RKO (cell line): Measurements from ENCODE around the gene SIGLEC1.
A peak's percentile ranks its signal among the peaks of the same experiment; 100 is the strongest.

Experiments used
- DNase-seq: peaks from one replicate; pipeline ENCODE4 v3.0.0-alpha.2; 2016; ENCODE audit warnings: low spot score

Gene SIGLEC1

DNA sequence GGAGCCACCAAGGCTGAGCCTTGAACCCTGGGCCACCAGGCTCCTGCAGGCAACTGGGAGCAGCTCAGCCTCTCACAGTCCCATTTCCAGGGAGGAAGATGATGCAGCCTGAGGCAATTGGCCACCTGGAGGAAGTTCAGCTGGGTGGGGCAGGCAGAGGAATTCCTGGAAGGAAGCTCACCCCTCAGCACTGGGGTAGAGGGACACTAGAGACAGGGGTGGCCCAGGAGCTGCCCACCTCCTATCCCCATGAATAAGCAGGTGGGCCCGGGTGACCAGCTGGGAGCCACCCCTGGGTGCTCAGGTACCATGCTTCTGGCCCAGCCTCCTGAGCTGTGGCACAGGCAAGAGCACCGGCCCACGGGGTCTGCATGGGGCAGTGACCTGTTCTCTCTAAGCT is 16.5 kb upstream of the SIGLEC1 start:
- DNase-seq: no peak

DNA sequence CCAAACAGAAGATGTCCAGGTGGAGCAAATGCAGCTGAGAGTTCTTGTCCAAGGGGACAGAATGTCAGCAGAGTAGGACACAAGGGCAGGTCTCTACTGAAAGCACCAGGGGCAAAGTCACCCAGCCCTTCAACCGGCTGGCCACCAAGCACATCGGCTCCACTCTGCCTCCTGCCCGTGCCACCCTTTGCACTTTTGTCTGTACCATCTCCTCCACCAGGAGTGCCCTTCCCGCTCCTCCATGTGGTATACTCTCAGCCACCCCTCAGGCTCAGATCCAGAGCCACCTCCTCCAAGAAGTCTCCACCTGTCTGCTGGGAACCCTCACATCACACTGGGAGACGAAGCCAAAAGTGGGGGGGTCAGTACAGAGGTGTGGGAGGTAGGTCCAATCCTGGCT is 16.0 kb upstream of the SIGLEC1 start:
- no peak for DNase-seq

DNA sequence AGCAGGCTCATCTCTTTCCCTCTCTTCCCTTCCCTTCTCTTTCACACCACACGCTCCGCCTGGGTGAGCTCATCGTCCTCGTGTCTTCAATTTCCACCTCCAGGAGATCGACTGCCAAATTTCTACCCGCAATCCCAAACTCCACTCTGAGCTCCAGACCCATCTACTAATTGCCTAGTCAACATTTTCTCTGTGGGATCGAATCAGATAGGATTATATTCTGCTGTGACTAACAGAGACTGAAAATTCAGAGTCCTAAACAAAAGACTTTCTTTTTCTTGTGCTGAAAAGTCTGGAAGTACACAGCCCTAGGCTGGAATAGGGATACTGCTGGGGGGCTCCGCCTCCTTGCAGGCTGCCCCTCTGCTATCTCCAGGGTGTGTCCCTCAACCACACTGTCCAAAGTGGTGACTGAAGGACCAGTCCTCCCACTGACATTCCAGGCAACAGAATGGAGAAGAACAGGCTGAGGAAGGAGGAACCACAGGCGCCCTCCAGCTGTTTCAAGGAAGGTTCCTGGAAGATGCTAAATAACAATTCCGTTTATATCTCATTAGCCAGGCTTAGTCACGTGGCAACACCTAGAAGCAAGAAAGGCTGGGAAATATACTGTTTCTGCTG is 15.1 kb upstream of the SIGLEC1 start:
- no peak for DNase-seq

DNA sequence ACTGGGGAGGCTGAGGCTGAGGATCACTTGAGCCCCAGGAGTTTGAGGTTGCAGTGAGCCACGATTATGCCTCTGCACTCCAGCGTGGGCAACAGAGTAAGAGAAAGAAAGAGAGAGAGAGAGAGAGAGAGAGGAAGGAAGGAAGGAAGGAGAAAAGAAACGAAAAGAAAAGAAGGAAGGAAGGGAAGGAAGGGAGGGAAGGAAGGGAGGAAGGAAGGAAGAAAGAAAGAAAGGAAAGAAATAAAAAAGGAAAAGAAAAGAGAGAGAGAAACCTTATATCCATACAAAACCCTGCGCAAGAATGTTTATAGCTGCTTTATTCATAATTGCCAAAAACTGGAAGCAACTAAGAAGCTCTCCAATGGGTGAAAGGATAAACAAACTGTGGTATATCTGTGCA is 12.0 kb upstream of the SIGLEC1 start:
- DNase-seq: no peak

DNA sequence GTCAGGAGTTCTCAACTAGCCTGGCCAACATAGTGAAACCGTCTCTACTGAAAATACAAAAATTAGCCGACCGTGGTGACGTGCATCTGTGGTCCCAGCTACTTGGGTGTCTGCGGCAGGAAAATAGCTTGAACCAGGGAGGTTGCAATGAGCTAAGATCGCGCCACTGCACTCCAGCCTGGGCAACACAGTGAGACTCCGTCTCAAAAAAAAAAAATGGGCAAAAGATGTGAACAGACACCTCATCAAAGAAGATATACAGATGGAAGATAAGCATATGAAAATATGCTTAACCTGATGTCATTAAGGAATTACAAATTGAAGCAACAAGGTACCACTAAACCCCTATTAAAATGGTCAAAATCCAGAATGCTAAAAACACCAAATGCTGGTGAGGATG is 10.9 kb upstream of the SIGLEC1 start:
- DNase-seq: no peak

DNA sequence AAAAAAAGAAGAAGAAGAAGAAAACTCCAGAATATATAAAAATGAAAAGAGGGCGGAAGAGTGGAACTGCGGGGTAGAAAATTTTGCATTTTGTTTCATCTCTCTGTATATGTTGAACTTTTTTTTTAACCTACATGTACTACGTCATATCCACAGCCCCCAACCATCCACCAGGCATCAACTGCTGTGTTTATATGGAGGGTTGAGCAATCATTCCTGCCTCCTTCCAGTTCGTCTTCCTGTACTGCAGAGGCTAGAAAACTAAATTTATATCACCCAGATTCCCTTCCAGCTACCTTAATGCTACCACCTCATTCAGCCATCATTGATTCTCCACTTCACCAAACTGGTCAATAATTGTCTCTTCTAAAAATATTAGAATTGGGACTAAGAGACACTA is 9.5 kb upstream of the SIGLEC1 start:
- no peak for DNase-seq

DNA sequence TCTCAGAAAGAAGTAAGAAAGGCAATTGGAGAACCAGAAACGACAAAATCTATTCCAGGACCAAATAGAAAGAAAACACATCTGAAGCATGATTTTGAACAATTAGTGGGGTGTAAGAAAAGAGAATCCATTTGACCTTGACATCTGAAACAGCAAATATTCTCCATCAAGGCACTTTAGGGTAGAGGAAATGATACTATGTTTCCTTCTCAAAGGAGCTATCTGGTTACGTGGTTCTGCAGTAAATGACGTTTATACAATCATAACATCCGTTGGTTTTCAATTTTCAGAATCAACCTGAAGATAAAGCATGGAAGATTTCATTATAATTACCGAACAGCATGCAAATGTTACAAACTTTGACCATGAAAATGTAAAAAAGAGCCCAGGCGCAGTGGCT is 8.2 kb upstream of the SIGLEC1 start:
- no peak for DNase-seq

DNA sequence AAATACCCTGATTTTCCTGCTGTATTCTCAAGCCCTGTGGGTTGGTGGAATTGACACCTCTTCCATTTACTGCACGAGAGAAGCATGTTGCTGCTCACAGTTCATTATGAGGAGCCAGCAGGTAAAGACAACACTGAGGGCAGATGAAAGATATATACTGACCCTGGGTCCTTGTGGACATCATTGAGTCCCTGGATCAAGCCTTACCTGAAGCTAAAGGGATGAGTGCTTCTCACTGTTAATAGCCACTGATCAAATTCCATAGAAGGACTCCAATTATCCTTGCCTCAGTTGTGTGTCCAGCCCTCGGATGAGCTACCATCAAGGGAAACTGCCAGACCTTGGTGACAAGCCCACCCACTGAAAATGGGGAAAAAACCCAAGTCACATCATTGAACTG is 7.7 kb upstream of the SIGLEC1 start:
- no peak for DNase-seq

DNA sequence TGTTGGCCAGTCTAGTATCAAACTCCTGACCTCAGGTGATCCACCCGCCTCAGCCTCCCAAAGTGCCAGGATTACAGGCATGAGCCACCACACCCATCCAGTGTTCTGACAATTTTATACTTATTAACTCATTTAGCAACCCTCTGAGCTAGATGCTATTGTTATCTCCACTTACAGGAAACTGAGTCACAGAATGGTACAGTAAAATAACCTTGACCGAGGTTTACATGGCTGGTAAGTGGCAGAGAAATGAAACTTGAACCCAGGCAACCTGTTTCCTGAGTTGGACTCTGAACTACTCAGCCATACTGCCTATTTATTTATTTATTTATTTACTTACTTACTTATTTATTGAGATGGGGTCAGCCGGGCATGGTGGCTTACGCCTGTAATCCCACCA is 6.6 kb upstream of the SIGLEC1 start:
- no peak for DNase-seq

DNA sequence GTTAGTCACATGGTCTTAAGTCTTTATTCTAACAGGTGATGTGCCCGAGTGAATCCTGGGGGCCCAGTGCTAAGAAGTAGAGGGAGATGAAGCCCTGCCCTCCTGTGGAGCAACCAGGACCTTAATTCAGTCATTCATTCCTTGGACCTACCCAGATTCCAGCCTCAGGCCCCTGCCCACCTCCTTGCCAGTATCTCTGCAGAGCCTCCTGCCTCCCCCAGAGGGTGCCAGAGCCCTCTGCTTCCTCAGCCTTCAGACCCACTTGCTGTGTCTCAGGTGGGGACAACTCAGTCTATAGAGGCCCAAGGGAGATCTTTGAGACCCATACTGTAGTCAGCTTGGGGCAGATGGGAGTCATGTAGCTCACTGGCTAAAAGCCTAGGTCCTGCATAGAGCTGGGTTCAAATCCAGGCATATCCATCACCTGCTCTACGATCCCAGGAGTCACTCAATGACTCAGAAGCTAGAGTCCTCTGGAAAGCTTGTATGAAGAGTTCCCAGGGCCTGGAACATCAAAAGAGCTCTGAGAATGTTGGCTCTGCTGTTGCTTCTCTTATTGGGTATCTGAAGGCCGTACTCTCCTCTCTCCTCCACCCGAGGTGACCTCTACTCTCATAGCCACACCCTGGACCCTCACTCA is 3.9 kb upstream of the SIGLEC1 start:
- peak; percentile 50 for DNase-seq

DNA sequence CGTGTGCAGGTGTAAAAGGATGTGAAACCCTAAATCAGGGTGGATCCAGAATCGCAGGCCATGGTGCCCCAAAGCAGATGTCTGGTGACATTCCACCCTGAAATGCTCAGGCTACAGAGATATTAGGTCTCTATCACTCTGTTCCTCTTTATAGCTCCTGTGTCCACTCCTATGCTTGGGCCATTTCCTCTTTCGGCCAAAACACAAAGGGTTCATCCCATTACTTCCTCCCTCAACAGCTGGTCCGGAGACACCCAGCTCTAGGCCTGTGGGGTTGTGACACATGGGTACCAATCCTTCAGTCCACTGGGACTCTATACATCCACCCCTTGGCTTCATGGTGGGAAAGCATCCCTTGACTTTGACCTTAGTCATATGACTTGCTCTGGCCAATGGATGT is 1.7 kb upstream of the SIGLEC1 start:
- no peak for DNase-seq

DNA sequence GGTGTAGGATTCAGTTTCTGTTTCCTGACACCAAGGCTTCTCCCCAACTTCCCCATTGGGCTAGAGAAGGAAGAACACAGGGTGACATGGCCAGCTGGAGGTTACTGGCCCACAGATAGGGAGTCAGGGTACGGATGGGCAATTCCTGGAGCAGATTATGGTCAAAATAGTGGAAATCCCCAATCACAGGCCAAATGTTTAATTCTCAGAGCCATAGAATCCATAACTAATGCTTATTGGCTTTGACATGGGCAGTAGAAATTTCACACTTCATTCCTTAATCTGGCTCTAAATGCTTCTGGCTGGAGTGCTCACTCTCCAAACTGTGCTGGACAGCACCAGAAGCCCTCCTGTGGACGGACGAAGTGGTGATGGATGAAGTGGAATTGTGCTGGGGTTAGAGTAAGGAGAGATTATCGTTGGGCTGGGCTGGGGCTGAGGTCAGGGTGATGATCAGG is 887 bp downstream of the SIGLEC1 start:
- no peak for DNase-seq

DNA sequence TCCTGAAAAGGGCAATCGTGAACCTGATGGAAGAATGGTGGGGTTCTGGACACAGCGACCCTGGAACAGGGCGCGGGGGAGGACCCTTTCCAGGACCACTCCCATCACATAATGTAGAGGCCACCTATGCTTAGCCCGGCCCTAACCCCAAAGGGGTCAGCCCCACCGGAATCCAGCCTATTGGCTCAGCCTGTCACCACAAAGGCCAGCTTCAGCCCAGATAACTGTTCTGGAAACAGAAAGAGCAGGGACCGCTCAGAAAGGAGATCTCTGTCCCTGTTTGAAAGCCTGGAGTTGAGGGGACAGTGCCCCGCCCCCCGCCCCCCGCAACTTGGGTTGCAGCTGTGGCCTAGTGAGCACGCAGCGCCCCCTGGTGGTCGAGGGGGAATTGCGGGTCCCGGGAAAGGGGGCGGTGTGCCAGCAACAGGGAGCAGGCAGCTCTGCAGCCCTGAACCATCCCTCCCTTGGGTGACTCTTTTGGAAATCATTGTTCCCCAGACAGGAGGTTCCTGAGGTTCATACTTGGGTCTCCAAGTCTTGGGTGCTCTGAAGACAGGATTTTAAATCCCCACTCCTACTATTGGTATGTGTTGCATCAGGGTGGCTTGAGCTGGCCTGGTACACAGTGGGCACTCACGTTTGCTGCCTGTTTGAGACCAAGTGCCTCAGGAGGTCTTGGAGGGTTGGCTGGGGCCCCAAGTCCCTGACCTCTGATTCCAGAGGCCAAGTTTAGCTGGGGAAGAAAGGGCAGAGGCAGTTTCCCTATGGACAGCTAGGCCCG is 1.5 kb downstream of the SIGLEC1 start:
- DNase-seq: peak; percentile 56

DNA sequence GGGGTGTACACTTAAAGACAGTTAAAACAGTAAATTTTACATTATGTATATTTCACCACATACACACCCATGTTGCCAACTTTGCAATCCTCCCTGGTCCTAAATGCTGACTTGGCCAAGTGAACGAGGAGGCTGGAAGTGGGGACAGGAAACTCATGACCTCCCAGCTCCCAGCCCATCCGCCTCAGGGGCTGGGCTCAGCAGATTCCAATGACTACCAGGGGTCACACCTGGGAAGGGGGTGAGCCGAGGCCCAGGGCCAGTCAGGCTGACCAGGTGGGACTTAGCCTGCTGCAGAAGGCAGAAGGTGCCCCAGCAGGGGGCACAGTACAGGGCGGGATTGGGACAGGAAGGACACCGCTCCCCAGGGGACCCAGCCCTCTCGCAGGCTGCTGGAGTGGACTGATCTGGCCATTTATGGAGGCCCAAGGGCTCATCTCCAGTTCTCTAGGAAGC is 2.4 kb downstream of the SIGLEC1 start:
- DNase-seq: no peak

DNA sequence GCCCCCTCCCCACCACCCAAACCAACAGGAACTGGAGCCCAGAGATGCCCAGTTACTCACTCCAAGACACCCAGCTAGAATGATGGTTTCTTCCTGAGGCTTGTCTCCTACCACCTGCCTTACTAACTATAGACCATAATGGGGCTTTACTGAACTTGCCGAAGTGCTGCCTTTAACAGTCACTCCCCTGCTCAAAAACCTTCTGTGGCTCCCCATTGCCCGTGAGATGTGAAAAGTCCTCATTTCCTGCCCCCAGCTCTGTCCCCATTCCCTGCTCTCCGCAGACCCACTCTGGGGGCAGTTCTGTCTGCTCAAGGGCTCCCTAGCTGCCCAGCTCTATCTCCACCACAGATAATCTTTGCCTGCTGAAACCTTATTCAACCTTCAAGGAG is 4.9 kb downstream of the SIGLEC1 start:
- no peak for DNase-seq

DNA sequence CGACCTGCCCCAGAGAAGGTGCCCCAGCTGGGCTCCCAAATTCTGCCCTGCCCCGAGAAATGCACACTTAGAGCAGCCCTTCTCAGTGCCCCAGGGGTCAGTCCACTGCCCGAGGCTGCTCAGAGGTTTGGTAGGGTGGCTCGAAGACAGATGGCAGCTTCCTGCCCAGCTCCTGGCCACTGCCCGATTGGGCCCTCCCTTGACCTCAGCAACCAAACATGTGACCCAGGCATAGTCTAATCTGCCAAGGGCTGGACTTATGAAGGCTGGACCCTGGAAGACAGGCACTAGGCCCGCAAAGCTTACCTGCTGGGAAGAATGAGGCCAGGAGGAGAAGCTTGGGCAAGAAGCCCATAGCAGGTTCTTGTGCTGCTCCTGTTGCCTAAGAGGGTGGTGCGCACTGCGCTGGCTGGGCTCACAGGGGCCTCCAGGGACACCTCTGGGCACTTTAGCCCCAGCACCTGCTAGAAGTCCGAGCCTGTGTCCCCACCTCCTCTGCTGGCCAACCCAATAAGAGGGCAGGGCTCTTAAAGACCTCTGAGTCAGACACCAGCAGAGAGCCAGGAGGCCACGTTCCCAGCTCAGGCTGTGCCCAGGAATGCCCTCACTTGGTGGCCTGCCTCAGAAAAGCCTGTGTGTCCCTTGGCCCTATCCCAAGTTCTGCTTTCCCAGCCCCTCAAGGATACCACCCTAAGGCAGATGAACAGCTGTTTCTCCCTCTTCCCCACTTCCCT is 5.5 kb downstream of the SIGLEC1 start:
- DNase-seq: no peak

DNA sequence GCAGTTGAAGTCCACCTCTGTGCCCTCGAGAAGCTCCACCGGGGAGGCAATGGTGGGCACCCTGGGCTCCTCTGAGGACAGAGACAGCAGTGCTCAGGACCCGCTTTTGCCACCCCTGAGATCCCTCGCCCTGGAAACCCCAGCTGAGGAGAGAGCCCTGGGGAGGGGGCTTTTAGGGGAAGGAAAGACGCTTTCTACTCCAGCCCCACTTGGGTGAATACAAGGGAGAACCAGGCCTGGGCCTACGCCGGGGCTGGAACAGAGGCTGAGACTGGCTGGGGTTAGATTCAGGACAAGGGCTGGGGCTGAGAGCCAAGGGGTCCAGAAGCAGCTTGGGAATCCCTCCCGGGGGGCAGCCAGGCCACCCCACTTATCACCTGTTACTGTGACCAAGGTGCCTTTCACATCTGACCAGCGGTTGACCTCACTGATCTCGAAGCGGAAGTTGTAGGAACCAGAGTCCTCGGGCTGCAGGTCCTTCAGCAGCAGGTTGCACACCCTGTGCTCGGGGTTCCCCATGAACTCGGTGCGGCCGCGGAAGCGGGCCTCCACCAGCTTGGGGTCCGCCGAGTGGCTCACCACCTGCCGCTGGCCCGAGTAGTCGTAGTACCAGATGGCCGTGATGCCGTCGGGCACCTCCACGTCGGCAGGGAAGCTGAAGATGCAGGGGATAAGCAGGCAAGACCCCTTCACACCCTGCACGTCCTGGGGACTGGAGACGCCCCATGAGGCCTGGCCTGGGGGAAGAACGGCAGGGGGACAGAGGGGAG is 6.2 kb downstream of the SIGLEC1 start:
- no peak for DNase-seq

DNA sequence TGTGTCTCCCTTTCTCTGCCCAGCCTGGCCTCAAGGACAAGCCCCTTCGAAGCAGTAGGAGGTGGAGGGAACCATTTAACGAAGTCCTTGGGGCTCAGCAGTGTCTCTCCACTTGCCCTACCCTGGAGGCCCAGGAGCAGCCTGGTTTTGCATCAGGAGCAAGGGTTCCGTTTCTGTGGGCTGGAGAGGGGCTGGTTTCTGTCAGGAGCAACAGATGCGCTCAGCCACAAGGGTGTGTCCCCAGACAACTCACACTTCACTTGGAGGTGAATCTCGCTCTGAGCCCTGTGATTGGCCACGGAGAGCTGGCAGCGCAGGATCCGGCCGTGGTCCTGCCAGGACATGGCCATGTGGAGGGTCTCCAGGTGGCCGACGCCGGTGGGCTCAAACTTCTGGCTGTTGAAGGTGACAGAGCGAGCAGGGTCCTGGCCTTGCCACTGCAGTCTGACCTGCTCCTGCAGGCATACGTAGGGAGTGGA is 6.9 kb downstream of the SIGLEC1 start:
- DNase-seq: no peak

DNA sequence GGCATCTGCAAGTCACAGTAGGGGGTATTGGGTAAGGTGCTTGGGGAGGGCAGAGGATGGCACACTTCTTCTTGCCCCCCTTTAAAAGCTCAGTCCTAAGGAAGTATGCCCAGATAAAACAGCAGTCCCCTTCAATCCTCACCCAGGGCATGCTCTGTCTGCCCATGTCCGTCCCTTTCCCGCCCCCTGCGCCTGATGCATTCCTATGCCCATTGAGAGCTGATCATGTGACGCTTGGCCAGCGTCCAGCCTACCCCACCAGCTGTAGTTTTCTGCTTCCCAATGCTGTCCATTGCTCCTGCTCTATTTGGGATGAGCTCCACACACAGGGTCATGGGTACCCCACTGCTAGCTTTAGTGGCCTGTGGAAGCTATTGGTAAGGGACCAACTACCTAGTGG is 8.3 kb downstream of the SIGLEC1 start:
- no peak for DNase-seq

DNA sequence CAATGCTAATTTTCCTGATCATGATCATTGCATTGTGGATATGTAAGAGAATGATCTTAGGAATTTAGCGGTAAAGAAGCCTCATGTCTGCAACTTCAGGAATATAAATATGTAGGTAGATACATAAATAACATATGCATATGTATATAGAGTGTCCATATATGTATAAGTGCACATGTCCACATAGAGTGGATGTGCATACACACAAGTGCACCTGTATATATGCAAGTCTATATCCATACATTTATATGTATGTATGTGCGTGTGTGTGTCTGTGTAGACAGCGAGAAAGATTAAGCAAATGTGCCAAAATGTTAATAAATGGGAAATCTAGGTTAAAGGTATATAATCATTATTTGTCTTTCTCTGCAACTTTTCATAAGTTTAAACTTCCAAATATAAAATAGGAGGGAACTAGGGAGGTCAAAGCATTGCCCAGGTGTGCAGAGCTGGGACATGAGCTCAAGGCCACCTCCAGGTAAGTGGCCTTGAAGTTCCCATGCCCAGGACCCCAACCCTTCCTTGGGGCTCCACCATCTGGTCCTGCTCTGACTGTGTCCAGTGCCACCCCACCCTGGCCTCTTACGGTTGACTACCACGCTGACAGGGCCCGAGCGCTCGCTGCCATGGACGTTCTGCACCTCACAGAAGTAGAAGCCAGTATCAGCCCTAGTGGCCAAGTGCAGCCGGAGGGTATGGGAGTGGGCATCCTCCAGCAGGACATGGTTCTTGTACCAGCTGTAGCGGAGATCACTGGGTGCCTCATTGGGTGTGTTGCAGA is 9.6 kb downstream of the SIGLEC1 start:
- DNase-seq: no peak
